Gastroesophageal sphincter (tissue), 3 donors: Measurements from ENCODE around the gene DPYD.

Experiments used
- EP300 ChIP-seq: sonication (generic); formaldehyde crosslinking; IDR thresholded peaks from one replicate; pipeline ENCODE4 v1.6.1; 2017; ENCODE audit warnings: antibody characterized with exemption, mild to moderate bottlenecking
- TF ChIP-seq, protein P1 (sequence below), 4 experiments: fragments of 200-600 bp in 2 of 4; fragments of 450-650 bp in 2 of 4; sonication (generic) in 1 of 4; IDR thresholded peaks; one replicate each; pipeline ENCODE4 v1.5.1; 2017 to 2019; ENCODE audit warnings: antibody characterized with exemption in 4 of 4, mild to moderate bottlenecking in 2 of 4, moderate library complexity in 2 of 4

DNA sequence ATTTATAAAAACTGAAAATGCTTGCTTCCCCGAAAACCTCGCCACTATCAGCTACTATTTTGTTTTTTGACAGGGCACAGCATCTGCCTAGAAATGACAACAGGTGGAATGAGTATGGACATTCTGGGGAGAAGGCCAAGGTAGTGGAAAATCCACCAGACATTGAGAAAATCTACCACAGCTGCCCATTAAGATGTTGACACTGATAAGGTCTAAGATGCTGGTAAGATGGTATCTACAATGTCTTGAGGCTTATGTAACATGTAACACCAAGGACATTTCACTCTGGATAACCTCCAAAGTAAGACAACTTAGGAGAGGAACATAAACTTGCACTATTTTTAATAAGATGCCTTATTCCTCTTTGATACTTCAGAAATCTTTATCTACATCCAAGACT is 825.1 kb downstream of the DPYD start:
- TF ChIP-seq, protein P1, sequence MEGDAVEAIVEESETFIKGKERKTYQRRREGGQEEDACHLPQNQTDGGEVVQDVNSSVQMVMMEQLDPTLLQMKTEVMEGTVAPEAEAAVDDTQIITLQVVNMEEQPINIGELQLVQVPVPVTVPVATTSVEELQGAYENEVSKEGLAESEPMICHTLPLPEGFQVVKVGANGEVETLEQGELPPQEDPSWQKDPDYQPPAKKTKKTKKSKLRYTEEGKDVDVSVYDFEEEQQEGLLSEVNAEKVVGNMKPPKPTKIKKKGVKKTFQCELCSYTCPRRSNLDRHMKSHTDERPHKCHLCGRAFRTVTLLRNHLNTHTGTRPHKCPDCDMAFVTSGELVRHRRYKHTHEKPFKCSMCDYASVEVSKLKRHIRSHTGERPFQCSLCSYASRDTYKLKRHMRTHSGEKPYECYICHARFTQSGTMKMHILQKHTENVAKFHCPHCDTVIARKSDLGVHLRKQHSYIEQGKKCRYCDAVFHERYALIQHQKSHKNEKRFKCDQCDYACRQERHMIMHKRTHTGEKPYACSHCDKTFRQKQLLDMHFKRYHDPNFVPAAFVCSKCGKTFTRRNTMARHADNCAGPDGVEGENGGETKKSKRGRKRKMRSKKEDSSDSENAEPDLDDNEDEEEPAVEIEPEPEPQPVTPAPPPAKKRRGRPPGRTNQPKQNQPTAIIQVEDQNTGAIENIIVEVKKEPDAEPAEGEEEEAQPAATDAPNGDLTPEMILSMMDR (IDR thresholded peaks at IDR 0.05), result no peak
- no peak for TF ChIP-seq EP300
